Neural cell (in vitro differentiated cells): ENCODE data around the gene KRTAP10-2. TPM values are rescaled to one million over a fixed set of nuclear protein-coding genes. Genes with fewer than 3 reads are reported as not detected.

Source experiments
- H2AFZ ChIP-seq: fragments of 200-600, 300-800 bp; sonication (generic), shearing (Covaris generic); 2 replicates; pipeline ENCODE4 v1.6.0; 2014; ENCODE audit warnings: low read depth, mild to moderate bottlenecking, antibody characterized with exemption, low read length, moderate library complexity
- H3F3A ChIP-seq: fragments of 200-600 bp; shearing (Covaris generic); 2 replicates; pipeline ENCODE4 v1.6.1; 2016; ENCODE audit warnings: mild to moderate bottlenecking, moderate library complexity, mixed read lengths, antibody characterized with exemption, low read length; ENCODE audit not compliant: insufficient read depth, poor library complexity, severe bottlenecking
- H3K27ac ChIP-seq: fragments of 200-600, 300-800 bp; sonication (generic), shearing (Covaris generic); 2 replicates; pipeline ENCODE4 v1.5.1; 2014; ENCODE audit warnings: mild to moderate bottlenecking, low read length, moderate library complexity
- H3K27me3 ChIP-seq: fragments of 300-800, 200-600 bp; sonication (generic), shearing (Covaris generic); 2 replicates; pipeline ENCODE4 v1.6.0; 2014; ENCODE audit warnings: mild to moderate bottlenecking, low read depth, low read length, moderate library complexity; ENCODE audit not compliant: insufficient read depth
- H3K36me3 ChIP-seq: fragments of 300-800, 200-600 bp; sonication (generic), shearing (Covaris generic); 2 replicates; pipeline ENCODE4 v1.5.1; 2014; ENCODE audit warnings: mild to moderate bottlenecking, antibody characterized with exemption, low read length, moderate library complexity; ENCODE audit not compliant: insufficient read depth
- H3K4me2 ChIP-seq: fragments of 300-800, 200-600 bp; sonication (generic), shearing (Covaris generic); 2 replicates; pipeline ENCODE4 v1.6.0; 2014; ENCODE audit warnings: mild to moderate bottlenecking, low read length
- H3K4me3 ChIP-seq: fragments of 300-800, 200-600 bp; sonication (generic), shearing (Covaris generic); 2 replicates; pipeline ENCODE4 v1.5.1; 2014; ENCODE audit warnings: mild to moderate bottlenecking, low read length, moderate library complexity
- H3K79me2 ChIP-seq: fragments of 200-600 bp; shearing (Covaris generic); replicated peaks from 2 replicates; pipeline ENCODE4 v1.6.0; 2014; ENCODE audit warnings: mild to moderate bottlenecking, low read length, moderate library complexity; ENCODE audit not compliant: insufficient read depth
- H3K9ac ChIP-seq: fragments of 300-800, 200-600 bp; sonication (generic), shearing (Covaris generic); 2 replicates; pipeline ENCODE4 v1.6.1; 2016; ENCODE audit warnings: mild to moderate bottlenecking, low read length, mixed read lengths
- H3K9me2 ChIP-seq: fragments of 200-600 bp; shearing (Covaris generic); 2 replicates; pipeline ENCODE4 v1.6.1; 2016; ENCODE audit warnings: mild to moderate bottlenecking, low read length, mixed read lengths; ENCODE audit not compliant: insufficient read depth
- H3K9me3 ChIP-seq: fragments of 200-600, 300-800 bp; sonication (generic), shearing (Covaris generic); 2 replicates; pipeline ENCODE4 v1.6.1; 2016; ENCODE audit warnings: mild to moderate bottlenecking, mixed run types, low read length, moderate library complexity, mixed read lengths
- H4K20me1 ChIP-seq: fragments of 200-600 bp; shearing (Covaris generic); 2 replicates; pipeline ENCODE4 v1.6.1; 2016; ENCODE audit warnings: mild to moderate bottlenecking, mixed run types; ENCODE audit not compliant: insufficient read depth
- CTCF ChIP-seq: fragments of 450-650 bp; IDR thresholded peaks from 2 replicates; pipeline ENCODE4 v1.5.1; 2014; ENCODE audit warnings: antibody characterized with exemption, mild to moderate bottlenecking, moderate library complexity; ENCODE audit not compliant: poor library complexity, severe bottlenecking
- EP300 ChIP-seq: fragments of 450-650 bp; conservative IDR thresholded peaks from 2 replicates; pipeline ENCODE4 v1.6.1; 2014; ENCODE audit warnings: antibody characterized with exemption, mild to moderate bottlenecking, moderate library complexity; ENCODE audit not compliant: poor library complexity, severe bottlenecking
- EZH2 ChIP-seq: fragments of 200-600, 300-800 bp; shearing (Covaris generic), sonication (generic); IDR thresholded peaks from 2 replicates; pipeline ENCODE4 v1.6.1; 2014; ENCODE audit warnings: antibody characterized with exemption, low read length, borderline replicate concordance, mild to moderate bottlenecking; ENCODE audit not compliant: insufficient read depth, poor library complexity, severe bottlenecking
- MXI1 ChIP-seq: fragments of 450-650 bp; conservative IDR thresholded peaks from 2 replicates; pipeline ENCODE4 v1.6.1; 2014; ENCODE audit warnings: antibody characterized with exemption, mild to moderate bottlenecking; ENCODE audit not compliant: poor library complexity, severe bottlenecking
- POLR2AphosphoS5 ChIP-seq: IDR thresholded peaks from 2 replicates; pipeline ENCODE4 v1.6.1; 2012
- RAD21 ChIP-seq: fragments of 450-650 bp; conservative IDR thresholded peaks from 2 replicates; pipeline ENCODE4 v1.6.1; 2014; ENCODE audit warnings: antibody characterized with exemption, mild to moderate bottlenecking, moderate library complexity
- REST ChIP-seq: IDR thresholded peaks from 2 replicates; pipeline ENCODE4 v1.6.1; 2012; ENCODE audit warnings: borderline replicate concordance
- SMC3 ChIP-seq: fragments of 450-650 bp; conservative IDR thresholded peaks from 2 replicates; pipeline ENCODE4 v1.6.1; 2014; ENCODE audit warnings: antibody characterized with exemption, mild to moderate bottlenecking, moderate library complexity; ENCODE audit not compliant: poor library complexity
- TAF1 ChIP-seq: IDR thresholded peaks from 2 replicates; pipeline ENCODE4 v1.6.1; 2012; ENCODE audit warnings: low read depth
- polyA plus RNA-seq: library from polyadenylated mRNA; depleted of rRNA; stranded (reverse); fragments of >200 nt; gene quantifications from 2 replicates; pipeline ENCODE4 v1.2.3, GENCODE V29; 2014

Gene KRTAP10-2
- polyA plus RNA-seq, 1 donor from 2014 or later, result not detected

- Histone ChIP-seq H3F3A (no peaks in the 10 kb centered on the region), H2AFZ (no peak overlapping the region), H3K36me3 (no peaks in the 10 kb centered on the region), H3K79me2 (no peaks in the 10 kb centered on the region), H3K27ac (no peak overlapping the region), H3K9me3 (no peaks in the 10 kb centered on the region), H3K4me3 (no peak overlapping the region), H3K9me2 (no peaks in the 10 kb centered on the region), H3K9ac (no peak overlapping the region), H3K4me2 (no peak overlapping the region), H3K27me3 (no peaks in the 10 kb centered on the region), H4K20me1 (no peaks in the 10 kb centered on the region)
- TF ChIP-seq SMC3, result no peak
- TF ChIP-seq EZH2, result no peak
- TF ChIP-seq POLR2AphosphoS5, result no peak
- no peak for TF ChIP-seq EP300
- no peak for TF ChIP-seq MXI1
- TF ChIP-seq RAD21, result no peak
- TF ChIP-seq CTCF, result no peak
- TF ChIP-seq TAF1, result no peak
- no peak for TF ChIP-seq REST
Observed at GRCh38 chr21:44593598-44594405, 42.5 kb upstream of the KRTAP10-2 start.

GRCh38 chr21:44592446-44593311, 41.4 kb upstream of the KRTAP10-2 start, which contains the start of gene KRTAP10-6:
Gene KRTAP10-6, minus strand, starts transcription at chr21:44592505. Its CDS starts 21 bp downstream, at chr21:44592484.
- Histone ChIP-seq H4K20me1 (no peaks in the 10 kb centered on the region), H3K4me2 (no peak within 1 kb of the TSS), H2AFZ (no peak within 1 kb of the TSS), H3K9me3 (no peaks in the 10 kb centered on the region), H3K27me3 (no peaks in the 10 kb centered on the region), H3K79me2 (no peaks in the 10 kb centered on the region), H3K27ac (no peak within 1 kb of the TSS), H3K9me2 (no peaks in the 10 kb centered on the region), H3K36me3 (no peaks in the 10 kb centered on the region), H3K9ac (no peak within 1 kb of the TSS), H3K4me3 (no peak within 1 kb of the TSS), H3F3A (no peaks in the 10 kb centered on the region)
- TF ChIP-seq EP300 (no peak), SMC3 (no peak), CTCF (no peak), MXI1 (no peak), POLR2AphosphoS5 (no peak), TAF1 (no peak), REST (no peak), RAD21 (no peak), EZH2 (no peak)
